Kidney epithelial cell (primary cell): ENCODE results near the gene LRGUK. TPM values are rescaled to one million over a fixed set of nuclear protein-coding genes. Genes with fewer than 3 reads are reported as not detected.

ENCODE experiments used
- DNase-seq: peaks from one replicate; pipeline ENCODE4 v3.0.0-alpha.2; 2010; ENCODE audit warnings: low read depth
- H3K27me3 ChIP-seq: 2 replicates; pipeline ENCODE4 v1.6.0; 2011; ENCODE audit warnings: low read length; ENCODE audit not compliant: control insufficient read depth, insufficient read depth
- H3K36me3 ChIP-seq: 2 replicates; pipeline ENCODE4 v1.5.1; 2011; ENCODE audit warnings: low read length; ENCODE audit not compliant: control insufficient read depth, insufficient read depth
- H3K4me3 ChIP-seq: 2 replicates; pipeline ENCODE4 v1.5.1; 2011; ENCODE audit warnings: low read depth, mild to moderate bottlenecking, control low read depth, low read length
- total RNA-seq: library from RNA; depleted of rRNA; stranded (reverse); fragments of >200 nt; gene quantifications from 2 replicates; pipeline ENCODE4 v1.2.3, GENCODE V29; 2015
- TF ChIP-seq, protein P1 (sequence below): IDR thresholded peaks from 2 replicates; pipeline ENCODE4 v1.5.1; 2011; ENCODE audit warnings: mild to moderate bottlenecking, moderate library complexity, low read length, control low read depth, inconsistent platforms; ENCODE audit not compliant: insufficient read depth, poor library complexity, severe bottlenecking

Gene LRGUK
- total RNA-seq, 1 donor from 2014 or later: 0.42 TPM

DNA sequence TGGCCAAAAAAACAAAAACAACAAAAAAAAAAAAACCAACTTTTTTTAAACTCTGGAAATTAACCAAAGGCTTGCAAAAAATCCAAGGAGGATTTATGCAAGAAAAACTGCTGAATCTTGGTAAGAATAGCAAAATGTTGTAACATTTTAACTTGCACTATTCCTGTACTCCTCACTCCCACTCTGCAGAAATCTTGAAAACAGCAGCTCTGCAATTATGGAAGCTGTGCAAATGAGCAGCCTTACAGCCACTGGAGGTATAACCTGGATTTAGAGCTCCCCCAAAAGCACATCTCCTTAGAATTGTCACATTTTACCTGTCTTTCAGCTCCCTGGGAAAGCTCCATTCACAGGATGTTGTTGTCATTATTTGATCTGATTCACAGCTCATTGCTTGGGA is 41.8 kb upstream of the LRGUK start:
- no peak for DNase-seq
- H3K36me3 ChIP-seq: no peaks in the 10 kb centered on the region
- no peak overlapping the region for H3K4me3 ChIP-seq
- TF ChIP-seq, protein P1, sequence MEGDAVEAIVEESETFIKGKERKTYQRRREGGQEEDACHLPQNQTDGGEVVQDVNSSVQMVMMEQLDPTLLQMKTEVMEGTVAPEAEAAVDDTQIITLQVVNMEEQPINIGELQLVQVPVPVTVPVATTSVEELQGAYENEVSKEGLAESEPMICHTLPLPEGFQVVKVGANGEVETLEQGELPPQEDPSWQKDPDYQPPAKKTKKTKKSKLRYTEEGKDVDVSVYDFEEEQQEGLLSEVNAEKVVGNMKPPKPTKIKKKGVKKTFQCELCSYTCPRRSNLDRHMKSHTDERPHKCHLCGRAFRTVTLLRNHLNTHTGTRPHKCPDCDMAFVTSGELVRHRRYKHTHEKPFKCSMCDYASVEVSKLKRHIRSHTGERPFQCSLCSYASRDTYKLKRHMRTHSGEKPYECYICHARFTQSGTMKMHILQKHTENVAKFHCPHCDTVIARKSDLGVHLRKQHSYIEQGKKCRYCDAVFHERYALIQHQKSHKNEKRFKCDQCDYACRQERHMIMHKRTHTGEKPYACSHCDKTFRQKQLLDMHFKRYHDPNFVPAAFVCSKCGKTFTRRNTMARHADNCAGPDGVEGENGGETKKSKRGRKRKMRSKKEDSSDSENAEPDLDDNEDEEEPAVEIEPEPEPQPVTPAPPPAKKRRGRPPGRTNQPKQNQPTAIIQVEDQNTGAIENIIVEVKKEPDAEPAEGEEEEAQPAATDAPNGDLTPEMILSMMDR: no peak
- H3K27me3 ChIP-seq: no peaks in the 10 kb centered on the region

DNA sequence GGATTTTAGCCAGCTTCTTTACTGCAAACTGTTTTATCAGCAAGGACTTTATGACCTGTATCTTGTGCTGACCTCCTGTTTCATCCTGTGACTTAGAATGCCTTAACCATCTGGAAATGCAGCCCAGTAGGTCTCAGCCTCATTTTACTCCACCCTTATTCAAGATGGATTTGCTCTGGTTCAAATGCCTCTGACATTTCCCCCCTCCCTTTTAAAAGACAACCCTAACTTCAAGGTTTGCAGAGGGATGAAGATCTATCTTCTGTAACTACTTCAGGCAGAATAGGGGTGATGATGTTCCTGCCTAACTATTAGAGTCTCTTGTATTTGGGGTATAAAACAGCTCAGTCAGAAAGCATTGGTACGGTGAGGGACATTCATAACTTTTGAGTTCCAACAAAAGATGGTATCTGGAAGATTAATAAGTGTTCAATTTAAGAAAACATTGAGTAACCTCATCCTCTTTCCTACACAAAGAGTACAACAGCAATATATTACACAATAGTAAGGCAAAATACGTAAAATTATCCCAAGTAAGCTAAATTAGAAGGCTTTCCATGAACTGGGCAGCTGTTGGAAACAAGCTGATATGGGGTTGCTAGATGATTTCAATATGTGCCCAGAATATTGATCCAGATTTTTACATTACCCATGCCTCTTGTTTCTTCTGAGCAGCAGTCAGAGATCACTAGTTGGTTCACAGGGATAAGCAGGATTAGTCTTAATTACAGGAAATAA is 40.0 kb upstream of the LRGUK start:
- no peaks in the 10 kb centered on the region for H3K36me3 ChIP-seq
- TF ChIP-seq, protein P1: no peak
- no peak overlapping the region for H3K4me3 ChIP-seq
- H3K27me3 ChIP-seq: no peaks in the 10 kb centered on the region
- DNase-seq: no peak

DNA sequence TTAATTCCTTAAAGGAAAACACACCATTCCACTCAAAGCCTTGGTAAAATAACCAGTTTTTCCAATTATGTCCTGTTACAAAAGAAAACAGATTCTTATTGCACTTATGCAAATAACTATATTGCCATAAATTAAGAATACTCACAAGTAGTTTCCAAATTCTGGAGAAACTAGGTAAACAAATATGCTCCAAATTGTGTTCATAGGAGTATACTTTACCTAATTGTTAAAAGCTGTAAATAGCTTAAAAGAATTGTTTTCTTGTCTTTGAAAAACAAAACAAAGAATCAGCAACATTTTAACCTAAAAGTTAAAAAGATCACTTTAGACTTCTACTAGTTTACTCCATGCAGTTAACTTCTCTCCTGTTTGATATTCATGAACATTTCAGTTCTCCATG is 38.9 kb upstream of the LRGUK start:
- TF ChIP-seq, protein P1: no peak
- Histone ChIP-seq H3K36me3 (no peaks in the 10 kb centered on the region), H3K4me3 (no peak overlapping the region), H3K27me3 (no peaks in the 10 kb centered on the region)
- DNase-seq: no peak

DNA sequence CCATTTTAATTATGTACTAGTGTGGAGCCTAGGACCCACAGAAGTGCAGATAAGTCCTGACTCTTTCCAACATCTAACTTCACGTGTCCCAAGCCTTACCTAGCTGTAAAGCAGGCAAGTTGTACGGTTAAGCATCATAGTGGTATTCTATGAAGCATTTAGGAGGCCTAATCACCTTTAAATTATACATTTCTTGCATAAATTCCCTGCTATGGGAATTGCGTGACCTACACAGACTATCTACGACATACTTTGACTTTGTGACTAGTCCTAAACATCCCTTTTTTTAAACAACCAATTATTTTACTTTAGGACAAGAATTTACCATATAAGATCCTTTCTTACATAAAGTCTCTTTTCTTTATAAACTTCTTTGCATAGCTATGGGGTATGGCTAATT is 37.7 kb upstream of the LRGUK start:
- H3K36me3 ChIP-seq: no peaks in the 10 kb centered on the region
- DNase-seq: no peak
- H3K4me3 ChIP-seq: no peak overlapping the region
- TF ChIP-seq, protein P1: no peak
- H3K27me3 ChIP-seq: no peaks in the 10 kb centered on the region

DNA sequence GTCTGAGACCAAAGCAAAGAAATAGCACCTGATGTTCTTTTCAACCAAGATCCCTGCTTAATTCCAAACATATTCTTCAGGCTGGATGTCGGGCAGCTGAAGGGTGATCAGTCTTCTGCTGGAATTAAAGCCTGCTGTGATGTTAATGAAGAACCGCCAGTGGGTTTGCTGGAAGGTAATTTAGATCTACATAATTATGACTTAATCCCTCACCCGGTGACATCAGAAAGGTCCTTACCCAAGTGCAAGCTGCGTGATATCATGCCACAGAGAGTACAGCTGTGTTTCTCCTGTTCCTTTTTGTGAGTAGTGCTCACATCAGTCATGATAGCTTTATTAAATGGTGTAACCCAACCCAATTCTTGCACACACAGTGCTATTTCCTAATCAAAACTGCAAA is 29.1 kb upstream of the LRGUK start:
- Histone ChIP-seq H3K4me3 (no peak overlapping the region), H3K27me3 (no peaks in the 10 kb centered on the region), H3K36me3 (no peaks in the 10 kb centered on the region)
- DNase-seq: no peak
- TF ChIP-seq, protein P1: no peak

DNA sequence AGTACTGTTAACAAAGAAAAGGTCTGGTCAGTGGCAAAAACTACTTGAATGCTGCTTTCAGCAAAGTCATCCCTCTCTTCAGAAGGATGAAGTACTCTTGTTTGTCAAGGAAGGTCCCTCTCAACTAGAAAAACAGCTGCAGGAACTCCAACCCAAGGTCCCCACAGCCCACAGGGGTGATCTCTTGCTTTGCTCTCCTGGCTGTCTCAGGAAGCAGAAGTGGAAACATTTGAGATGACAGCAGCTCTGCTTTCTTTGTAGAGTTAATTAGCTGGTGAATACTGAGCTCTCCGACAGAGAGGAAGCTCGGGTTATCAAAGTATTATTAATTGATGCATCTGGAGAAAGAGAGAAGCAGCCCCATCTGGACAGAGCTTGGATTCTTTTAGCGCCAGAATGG is 25.4 kb upstream of the LRGUK start:
- H3K36me3 ChIP-seq: no peaks in the 10 kb centered on the region
- no peak overlapping the region for H3K4me3 ChIP-seq
- no peak for DNase-seq
- TF ChIP-seq, protein P1: no peak
- no peaks in the 10 kb centered on the region for H3K27me3 ChIP-seq
